Islet precursor cell (in vitro differentiated cells): ENCODE data around the gene KLHL40.

Experiments used
- DNase-seq: peaks from one replicate; pipeline ENCODE4 v3.0.0-alpha.2; 2018

The KLHL40 gene

GRCh38 chr3:42685363-42685881 is at the start of gene KLHL40:
TSS of gene KLHL40 (plus strand) at chr3:42685537. CDS start at chr3:42685619, 82 bp downstream.
- DNase-seq, result no peak

- DNase-seq, result no peak
Observed at GRCh38 chr3:42637001-42637400, 48.3 kb upstream of the KLHL40 start.

GRCh38 chr3:42638339-42638842 is 46.9 kb upstream of the KLHL40 start:
- no peak for DNase-seq

- DNase-seq, result no peak
Observed at GRCh38 chr3:42639192-42639591, 46.1 kb upstream of the KLHL40 start.

- DNase-seq, result no peak
Observed at GRCh38 chr3:42640129-42640528, 45.2 kb upstream of the KLHL40 start.

GRCh38 chr3:42640771-42641370 is 44.5 kb upstream of the KLHL40 start:
- no peak for DNase-seq

- peak; percentile 56 for DNase-seq
Observed at GRCh38 chr3:42647821-42648459, 37.4 kb upstream of the KLHL40 start.

- no peak for DNase-seq
Observed at GRCh38 chr3:42649006-42649405, 36.3 kb upstream of the KLHL40 start.

- DNase-seq, result no peak
Observed at GRCh38 chr3:42649783-42650182, 35.6 kb upstream of the KLHL40 start.

- DNase-seq, result peak; percentile 91
Observed at GRCh38 chr3:42651248-42652091, 33.9 kb upstream of the KLHL40 start.

GRCh38 chr3:42652251-42652610 is 33.1 kb upstream of the KLHL40 start:
- no peak for DNase-seq

- DNase-seq, result peak; percentile 92
Observed at GRCh38 chr3:42652611-42653302, 32.6 kb upstream of the KLHL40 start.

- no peak for DNase-seq
Observed at GRCh38 chr3:42653303-42653559, 32.1 kb upstream of the KLHL40 start.

GRCh38 chr3:42653560-42654330 is 31.6 kb upstream of the KLHL40 start, which contains the start of gene ZBTB47:
TSS of gene ZBTB47 (plus strand) at chr3:42653697. CDS start at chr3:42658356, 4,659 bp downstream.
- DNase-seq, result peak; percentile 70

GRCh38 chr3:42654331-42655201 is 30.8 kb upstream of the KLHL40 start:
- peak; percentile 89 for DNase-seq

GRCh38 chr3:42655331-42655888 is 29.9 kb upstream of the KLHL40 start:
- DNase-seq, result peak; percentile 54

- DNase-seq, result peak; percentile 57
Observed at GRCh38 chr3:42655980-42656679, 29.2 kb upstream of the KLHL40 start.

GRCh38 chr3:42656680-42657610 is 28.4 kb upstream of the KLHL40 start:
- peak; percentile 50 for DNase-seq

- DNase-seq, result no peak
Observed at GRCh38 chr3:42657675-42658074, 27.7 kb upstream of the KLHL40 start.
